ENCODE measurements around the gene PABPN1L. TPM values are rescaled to one million over a fixed set of nuclear protein-coding genes. Genes with fewer than 3 reads are reported as not detected.

Gene PABPN1L
- total and polyA plus RNA-seq, 2 of the 8 experiments (the other 6 are each of a cell fraction or from before 2014, with no cell fraction given) = not detected

GRCh38 chr16:88879788-88880055 is 13.3 kb upstream of the PABPN1L start:
- no peaks in the 10 kb centered on the region; the same call in 1 of the 2 replicates for H3K23me2 ChIP-seq (ENCODE audit: low read depth, low read length)
- H2BK5ac ChIP-seq (ENCODE audit: low read depth, low read length) = no peak overlapping the region
- no peaks in the 10 kb centered on the region for H3K79me2 ChIP-seq (ENCODE audit: control insufficient read depth in 1 of 2, insufficient read depth in 2 of 2, low read length in 2 of 2)
- DNase-seq (ENCODE audit: low read depth in 1 of 2, low spot score in 2 of 2) (no peak), FAIRE-seq (no peak)
- H3K23ac ChIP-seq (ENCODE audit: insufficient read length) = no peak overlapping the region
- ChIA-PET POLR2A (ENCODE audit: partially characterized antibody) (interaction anchor here (0.6 to 1.5 kb wide), 2 partner anchors 69 to 1439 kb away, joined by 3 to 5 read pairs; no protein-coding TSS in a partner anchor), CTCF (ENCODE audit: partially characterized antibody) (interaction anchor here (0.6 to 4.4 kb wide), 15 partner anchors 10 to 288 kb away, joined by 3 to 15 read pairs (median 3); no protein-coding TSS in a partner anchor)
- no peak overlapping the region for H3K18ac ChIP-seq (ENCODE audit: extremely low read depth, low read length)
- no peak overlapping the region for H3K9ac ChIP-seq (replicated peaks in 1 of 4; ENCODE audit: extremely low read depth in 1 of 4, low read depth in 3 of 4, low read length in 3 of 4)
- H2BK12ac ChIP-seq (ENCODE audit: low read depth, low read length) = no peak overlapping the region
- H4K20me1 ChIP-seq (replicated peaks in 1 of 2; ENCODE audit: control insufficient read depth in 1 of 2, insufficient read depth in 2 of 2, low read length in 2 of 2) = peaks cover 0 to 4% of the 10 kb centered on the region in 2 experiments
- no peak overlapping the region for H2BK20ac ChIP-seq (ENCODE audit: low read length)
- no peaks in the 10 kb centered on the region for H3K36me3 ChIP-seq (ENCODE audit: control insufficient read depth in 2 of 4, insufficient read depth in 4 of 4, low read length in 3 of 4)
- no peak overlapping the region for H2BK15ac ChIP-seq (ENCODE audit: low read length)
- peaks cover 0 to 7% (median 1%) of the 10 kb centered on the region in 4 experiments; a peak in 2 of 7 replicates for H3K27me3 ChIP-seq (replicated peaks in 1 of 4; ENCODE audit: control insufficient read depth in 3 of 4, extremely low read depth in 1 of 4, insufficient read depth in 3 of 4, low read length in 3 of 4)
- H3K4me2 ChIP-seq (ENCODE audit: insufficient read depth in 1 of 2, low read depth in 2 of 2, low read length in 2 of 2) = no peak overlapping the region
- H3K79me1 ChIP-seq (ENCODE audit: low read depth, low read length) = no peaks in the 10 kb centered on the region; the same call in 1 of the 2 replicates
- no peak overlapping the region for H3K27ac ChIP-seq (ENCODE audit: low read depth, low read length)
- peaks cover 0 to 9% (median 4%) of the 10 kb centered on the region in 4 experiments; a peak in 4 of 7 replicates for H3K4me1 ChIP-seq (replicated peaks in 1 of 4; ENCODE audit: control insufficient read depth in 3 of 4, insufficient read depth in 4 of 4, low read length in 3 of 4)
- TF ChIP-seq E2F6 (IDR thresholded peaks at IDR 0.05) (no peak), PHF8 (conservative IDR thresholded peaks at IDR 0.05; ENCODE audit: low read depth, low read length) (no peak), YY1 (IDR thresholded peaks at IDR 0.05; ENCODE audit: low read depth, low read length) (no peak), KDM1A (IDR thresholded peaks at IDR 0.05; ENCODE audit: borderline replicate concordance, low read length) (no peak), SRF (IDR thresholded peaks at IDR 0.05; ENCODE audit: low read depth, low read length) (no peak), BACH1 (IDR thresholded peaks at IDR 0.05; ENCODE audit: low read length) (no peak), CBX8 (IDR thresholded peaks at IDR 0.05; ENCODE audit: borderline replicate concordance, low read depth, low read length) (no peak), GABPA (IDR thresholded peaks at IDR 0.05; ENCODE audit: borderline replicate concordance, insufficient read depth, low read length) (no peak), POLR2A (IDR thresholded peaks at IDR 0.05; ENCODE audit: control extremely low read depth in 1 of 2, low read depth in 2 of 2, low read length in 2 of 2) (no peak), SAP30 (IDR thresholded peaks at IDR 0.05; ENCODE audit: insufficient read depth, insufficient replicate concordance, low read length) (no peak), CTBP2 (IDR thresholded peaks at IDR 0.05; ENCODE audit: borderline replicate concordance, insufficient read depth, insufficient read length, low read length) (no peak)
- H4K5ac ChIP-seq (ENCODE audit: insufficient read length, low read depth, low read length) = no peak overlapping the region
- no peak overlapping the region for H4K91ac ChIP-seq (replicated peaks; ENCODE audit: insufficient read length, low read length)
- no peak overlapping the region for H2AFZ ChIP-seq (ENCODE audit: low read length)
- H3K14ac ChIP-seq (ENCODE audit: insufficient read length) = no peak overlapping the region
- no peaks in the 10 kb centered on the region; a peak in 1 of 4 replicates for H3K9me3 ChIP-seq (ENCODE audit: insufficient read depth in 2 of 2, low read depth in 1 of 2, low read length in 1 of 2)
- no peak overlapping the region for H2AK5ac ChIP-seq (ENCODE audit: low read depth, low read length)
- no peak overlapping the region for H3K4ac ChIP-seq (replicated peaks; ENCODE audit: insufficient read length, low read depth, low read length)
- H4K8ac ChIP-seq (ENCODE audit: extremely low read depth, insufficient read depth, low read length) = 0 out of 2 replicates have a peak overlapping the region, but pooled peaks have one; percentile 45
- H3K56ac ChIP-seq (replicated peaks; ENCODE audit: insufficient read length, low read depth, low read length) = no peak overlapping the region
- no peak overlapping the region for H3K4me3 ChIP-seq (ENCODE audit: extremely low read depth in 1 of 4, insufficient read depth in 2 of 4, low read depth in 3 of 4, low read length in 4 of 4)
- WGBS, 2 experiments (ENCODE audit: extremely low coverage in 1 of 2, insufficient coverage in 1 of 2, insufficient read length in 1 of 2, insufficient replicate concordance in 2 of 2, low coverage in 1 of 2, low lambda C conversion rate in 2 of 2, missing lambda C conversion rate in 1 of 2) = 94% methylated on average over 11 of the region's 11 CpGs; no CpG with 5 or more reads in 1 of the 2 experiments
- no peak overlapping the region for H2BK120ac ChIP-seq (replicated peaks; ENCODE audit: low read depth, low read length)

All from H1 (cell line).